HG02943 (cell line): ENCODE measurements around the gene ST8SIA4.
"Not testable (repeated sequence)": the region's sequence is repeated elsewhere in the genome, so short reads cannot be mapped to it uniquely, and the experiment has no call there.

Source experiments
- ATAC-seq: cut with Tn5 transposase; IDR thresholded peaks from one replicate; pipeline ENCODE4 v1.9.1; 2021; ENCODE audit warnings: mild to moderate bottlenecking, low read depth, moderate library complexity; ENCODE audit not compliant: unreplicated experiment

The ST8SIA4 gene

DNA sequence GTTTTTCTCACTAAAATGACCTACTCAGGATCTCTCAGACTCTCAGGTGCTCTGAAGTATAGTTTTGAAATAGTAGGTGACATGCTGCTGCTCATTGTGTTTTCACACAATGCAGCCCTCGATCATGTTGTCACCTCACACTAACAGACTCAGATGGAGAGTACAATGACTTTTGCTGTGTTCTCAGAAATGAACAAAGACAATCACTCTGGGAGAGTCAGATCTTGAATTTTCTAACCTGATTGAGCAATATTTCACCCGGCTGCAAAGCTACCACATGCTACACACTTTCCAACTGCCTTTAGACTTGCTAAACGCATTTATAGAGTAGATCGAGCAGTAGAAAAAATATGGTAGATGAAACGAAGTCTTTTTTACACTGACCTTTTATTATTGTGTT is 113.4 kb downstream of the ST8SIA4 start:
- no peak for ATAC-seq

DNA sequence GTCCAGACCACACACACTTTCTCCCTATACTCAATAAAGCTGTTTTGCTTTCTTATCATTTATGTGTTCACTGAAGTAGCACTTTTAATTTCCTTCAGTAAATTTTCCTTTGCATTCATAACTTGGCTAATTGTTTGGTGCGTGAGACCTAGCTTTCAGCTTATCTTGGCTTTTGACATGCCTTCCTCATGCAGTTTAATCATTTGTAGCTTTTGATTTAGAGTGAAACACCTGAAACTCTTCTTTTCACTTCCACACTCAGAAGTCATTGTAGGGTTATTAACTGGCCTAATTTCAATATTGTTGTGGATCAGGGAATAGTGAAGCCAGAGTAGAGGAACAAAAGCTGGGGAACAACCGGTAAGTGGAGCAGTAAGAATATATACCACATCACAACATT is 114.7 kb downstream of the ST8SIA4 start:
- ATAC-seq: no peak

DNA sequence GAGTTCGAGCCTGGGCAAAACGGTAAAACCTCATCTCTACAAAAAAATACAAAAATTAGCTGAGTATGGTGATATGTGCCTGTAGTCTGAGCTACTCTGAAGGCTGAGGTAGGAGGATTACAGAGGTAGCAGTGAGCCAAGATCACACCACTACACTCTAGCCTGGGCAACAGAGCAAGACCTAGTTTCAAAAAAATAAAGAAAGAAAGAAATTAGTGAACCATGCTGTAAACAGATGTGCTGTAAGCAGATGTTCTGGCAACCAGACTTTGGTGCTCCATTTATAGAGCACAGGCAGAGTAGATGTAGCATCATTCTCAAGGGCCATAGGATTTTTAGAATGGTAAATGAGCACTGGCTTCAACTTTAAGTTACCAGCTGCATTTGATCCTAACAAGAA is 115.4 kb downstream of the ST8SIA4 start:
- ATAC-seq: peak; percentile 67

DNA sequence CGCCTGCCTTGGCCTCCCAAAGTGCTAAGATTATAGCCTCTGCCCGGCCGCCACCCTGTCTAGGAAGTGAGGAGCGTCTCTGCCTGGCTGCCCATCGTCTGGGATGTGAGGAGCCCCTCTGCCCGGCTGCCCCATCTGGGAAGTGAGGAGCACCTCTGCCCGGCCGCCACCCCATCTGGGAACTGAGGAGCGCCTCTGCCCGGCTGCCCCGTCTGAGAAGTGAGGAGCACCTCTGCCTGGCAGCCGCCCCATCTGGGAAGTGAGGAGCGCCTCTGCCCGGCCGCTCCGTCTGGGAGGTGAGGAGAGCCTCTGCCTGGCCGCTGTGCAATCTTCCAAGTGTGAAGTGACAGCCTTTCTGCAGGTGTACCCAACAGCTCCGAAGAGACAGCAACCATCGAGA is 117.5 kb downstream of the ST8SIA4 start:
- ATAC-seq: not testable (repeated sequence)

DNA sequence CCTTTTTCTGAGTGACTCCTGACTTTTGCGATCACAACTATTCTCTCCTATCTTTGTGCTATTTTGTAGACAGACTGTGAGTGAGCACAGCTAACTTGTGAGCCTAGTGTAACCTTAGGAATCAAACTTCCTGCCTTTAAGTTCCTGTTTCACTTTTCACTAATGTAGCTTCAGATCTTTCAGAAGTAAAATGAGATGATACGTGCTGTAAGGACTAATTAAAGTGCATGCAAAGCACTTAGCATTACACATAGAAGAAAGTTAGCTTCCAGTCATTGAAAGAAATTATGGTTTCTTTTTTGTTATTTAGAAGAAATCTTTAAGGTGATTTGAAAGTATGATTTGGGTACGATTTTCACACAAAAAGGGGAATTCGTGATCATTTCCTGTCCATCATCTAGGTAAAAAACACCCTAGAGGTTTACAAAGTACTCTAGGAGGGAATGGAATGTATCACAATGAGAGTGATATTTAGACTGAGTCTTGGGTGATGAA is 122.7 kb downstream of the ST8SIA4 start:
- peak; percentile 69 for ATAC-seq

DNA sequence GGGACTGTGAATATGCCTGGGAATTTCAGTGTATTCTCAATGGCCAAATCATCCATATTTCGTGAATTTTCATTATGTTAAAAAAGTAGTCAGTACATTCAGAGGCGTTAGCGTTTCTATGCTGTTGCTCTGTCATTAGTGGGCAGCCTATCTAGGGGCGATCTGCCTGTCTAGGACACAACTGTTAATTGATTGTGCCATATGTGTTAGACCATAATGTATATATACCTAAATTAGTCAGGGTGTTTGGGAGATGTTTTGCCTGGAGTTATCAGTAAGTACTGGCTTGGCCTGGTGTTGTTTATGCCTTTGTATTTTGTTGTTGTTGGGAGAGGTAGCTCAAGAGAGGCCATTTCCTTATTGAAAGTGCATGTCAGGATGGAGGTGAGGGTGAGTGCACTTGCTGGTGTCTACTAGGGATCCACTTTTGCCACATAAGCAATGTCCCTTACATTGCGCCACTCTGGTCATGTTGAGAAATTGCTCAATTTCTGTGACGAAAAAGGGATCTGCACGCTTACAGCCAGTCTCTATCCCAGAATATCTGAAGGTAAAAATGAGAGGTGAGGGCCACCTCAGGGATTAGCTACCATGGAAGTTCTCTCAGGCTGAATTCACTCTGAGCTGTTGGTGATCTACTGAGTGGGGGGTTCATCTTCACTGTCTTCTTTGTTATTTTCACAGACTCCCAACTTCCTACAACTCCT is 123.3 kb downstream of the ST8SIA4 start:
- peak; percentile 34 for ATAC-seq

DNA sequence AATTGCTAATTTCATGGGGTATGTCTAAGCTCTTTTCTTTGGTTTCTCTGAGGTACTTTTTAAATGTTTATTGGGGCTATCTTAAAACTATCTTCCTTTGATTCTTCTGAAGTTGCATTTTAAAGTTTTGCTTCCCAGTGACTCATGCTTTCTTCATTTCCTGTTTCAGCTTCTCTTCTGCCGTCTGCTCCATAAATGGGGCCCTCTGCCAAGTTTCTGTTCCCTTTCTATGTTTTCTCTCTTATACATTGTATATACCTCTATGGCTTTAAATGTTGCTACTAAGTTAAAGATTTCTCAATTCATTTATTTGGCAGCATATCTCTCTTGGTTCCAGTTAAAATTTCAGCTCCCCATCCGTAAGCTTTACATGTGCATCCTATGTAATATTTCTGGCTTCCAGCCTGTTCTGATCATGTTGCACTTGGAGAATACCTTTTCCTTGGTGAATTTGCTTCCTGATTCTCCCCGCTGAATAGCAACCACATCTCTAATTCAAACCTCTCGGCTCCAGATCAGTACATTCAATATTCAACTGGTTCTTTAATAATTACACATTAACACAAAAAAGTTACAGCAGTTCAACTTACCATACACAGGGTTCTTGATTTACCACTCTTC is 125.3 kb downstream of the ST8SIA4 start:
- peak; percentile 63 for ATAC-seq

DNA sequence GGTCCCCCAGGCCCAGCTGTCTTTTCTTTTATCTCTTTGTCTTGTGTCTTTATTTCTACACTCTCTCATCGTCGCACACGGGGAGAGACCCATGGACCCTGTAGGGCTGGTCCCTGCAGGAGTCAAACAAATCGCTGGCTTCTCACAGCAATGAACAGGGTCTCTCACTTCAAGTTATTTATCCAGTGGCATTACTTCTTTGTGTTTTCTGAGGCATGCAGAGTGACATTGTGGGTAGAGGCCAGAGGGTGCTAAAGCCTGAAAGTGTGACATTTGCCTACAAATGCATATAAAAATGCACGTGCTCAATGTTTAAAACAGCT is 127.6 kb downstream of the ST8SIA4 start:
- no peak for ATAC-seq

DNA sequence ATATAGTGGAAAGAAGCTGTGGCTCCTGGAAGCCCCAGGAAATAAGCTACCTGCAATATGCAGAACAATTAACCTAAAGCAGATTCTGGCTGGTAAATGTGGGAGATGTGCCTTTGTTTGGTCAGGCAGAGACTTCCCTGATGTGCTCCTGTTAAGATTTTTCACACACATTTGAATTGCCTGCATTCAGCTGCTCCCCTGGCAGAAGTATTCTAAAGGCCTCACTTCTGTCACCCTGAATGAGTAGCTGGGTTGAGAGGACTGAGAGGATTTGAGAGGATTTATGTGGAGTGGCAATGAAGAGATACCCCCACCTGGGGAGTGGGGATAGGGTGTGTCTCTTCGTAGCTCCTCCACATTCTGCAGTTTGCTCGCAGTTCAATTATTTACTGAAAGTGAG is 130.5 kb downstream of the ST8SIA4 start:
- no peak for ATAC-seq

DNA sequence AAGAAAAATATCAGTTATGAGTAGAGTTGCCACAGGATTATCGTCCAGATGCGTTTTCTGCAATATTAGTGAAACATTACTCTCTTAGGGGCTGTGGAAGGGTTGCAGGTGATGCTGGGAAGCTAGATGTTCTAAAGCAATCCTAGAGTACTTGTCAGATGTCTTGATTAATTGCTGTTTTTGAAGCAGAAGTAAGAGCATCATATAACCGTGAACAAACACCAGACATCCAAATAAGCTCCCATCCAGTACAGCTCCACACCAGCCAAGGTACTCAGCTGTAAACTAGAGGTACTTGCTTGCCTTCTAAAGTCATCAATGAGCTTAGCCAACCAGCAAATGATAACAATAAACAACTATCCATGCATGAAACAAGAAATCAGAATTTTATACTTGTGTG is 131.1 kb downstream of the ST8SIA4 start:
- ATAC-seq: no peak

DNA sequence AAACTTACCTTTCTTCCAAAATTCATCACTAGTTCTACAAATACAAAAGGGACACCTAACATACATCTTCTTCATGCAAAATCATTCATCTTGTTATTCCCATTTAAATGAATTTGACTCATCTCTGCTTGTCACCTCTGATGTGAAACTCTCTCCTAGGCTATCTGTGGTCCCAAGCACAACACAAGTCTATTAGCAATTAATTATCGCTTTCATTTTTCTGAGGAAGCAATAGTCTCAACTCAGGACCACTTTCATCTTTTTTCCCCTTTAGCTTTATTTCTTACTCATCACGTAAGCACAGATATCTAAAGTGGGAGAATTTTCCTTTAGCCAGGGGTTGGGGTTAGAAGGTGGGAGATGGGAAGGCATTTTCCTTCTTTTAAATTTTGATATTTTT is 131.9 kb downstream of the ST8SIA4 start:
- ATAC-seq: no peak

DNA sequence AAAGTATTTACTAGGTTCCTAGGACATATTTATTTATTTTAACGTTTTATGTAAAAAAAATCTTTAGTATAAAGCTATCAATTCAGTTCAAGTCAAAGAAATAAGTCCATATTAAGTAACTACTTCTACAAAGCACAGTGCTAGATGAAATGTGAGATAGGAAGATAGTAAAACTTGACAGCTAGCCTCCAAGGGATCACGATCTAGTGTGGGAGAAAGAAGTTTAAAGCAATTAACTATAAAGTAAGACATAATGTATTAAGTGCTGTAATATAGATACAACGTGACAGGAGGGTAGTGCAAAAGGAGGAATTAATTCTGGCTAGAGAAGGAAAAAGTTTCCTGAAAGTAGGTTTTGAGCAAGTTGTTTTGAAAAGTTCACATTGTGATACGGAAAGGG is 134.9 kb downstream of the ST8SIA4 start:
- ATAC-seq: no peak

DNA sequence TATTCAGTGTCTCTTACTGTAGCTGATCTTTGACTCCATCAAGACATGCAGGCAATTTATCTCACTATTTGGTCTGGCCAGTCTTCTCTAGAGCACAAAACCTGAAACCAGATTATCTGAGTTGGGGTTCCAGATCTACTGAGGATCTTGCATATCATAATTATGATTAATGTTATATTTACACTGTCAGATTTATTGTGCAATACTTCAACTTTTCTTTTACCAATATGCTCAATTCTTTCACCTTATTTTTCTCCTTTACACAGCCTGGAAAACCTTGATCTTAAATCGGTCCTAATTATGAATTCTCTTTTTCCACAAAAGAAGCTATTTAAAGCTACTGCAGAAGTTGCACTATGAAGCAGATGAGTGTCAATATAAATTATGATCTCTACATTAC is 140.1 kb downstream of the ST8SIA4 start:
- ATAC-seq: no peak

DNA sequence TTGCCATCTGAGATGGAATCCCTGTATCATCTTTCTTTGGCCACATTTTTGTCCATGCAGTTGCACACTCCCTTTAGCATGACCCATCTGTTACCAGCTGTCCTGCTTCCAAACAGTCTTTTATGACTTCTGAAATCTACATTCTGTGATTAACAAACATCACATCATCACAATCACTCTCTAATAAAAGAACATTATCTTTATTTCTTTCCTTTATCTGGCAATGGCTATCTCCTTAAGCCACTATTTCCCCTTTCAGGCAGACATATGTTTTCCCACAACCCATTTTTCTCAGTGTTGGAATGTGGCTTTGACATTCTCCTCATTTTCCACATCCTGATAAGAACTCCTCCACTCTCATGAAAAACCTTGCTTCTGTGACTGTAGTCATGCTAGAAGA is 141.0 kb downstream of the ST8SIA4 start:
- no peak for ATAC-seq

DNA sequence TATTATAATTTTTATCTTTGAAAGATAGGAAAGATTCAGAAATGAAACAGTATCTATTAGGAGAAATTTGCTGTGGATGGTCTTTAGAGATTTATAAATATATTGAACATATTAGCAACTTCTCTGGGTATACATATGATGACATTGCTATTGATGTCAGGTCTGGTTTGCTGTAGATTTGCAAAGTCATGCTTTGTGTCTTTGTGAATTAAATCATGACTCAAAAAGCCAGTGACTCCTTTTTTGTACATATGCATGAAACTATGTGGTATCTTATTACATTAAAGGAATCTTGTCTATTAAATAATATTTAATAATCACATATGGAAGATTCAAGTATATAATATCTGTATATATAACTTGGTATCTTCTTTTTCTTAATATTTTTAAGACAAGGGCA is 141.9 kb downstream of the ST8SIA4 start:
- ATAC-seq: no peak

DNA sequence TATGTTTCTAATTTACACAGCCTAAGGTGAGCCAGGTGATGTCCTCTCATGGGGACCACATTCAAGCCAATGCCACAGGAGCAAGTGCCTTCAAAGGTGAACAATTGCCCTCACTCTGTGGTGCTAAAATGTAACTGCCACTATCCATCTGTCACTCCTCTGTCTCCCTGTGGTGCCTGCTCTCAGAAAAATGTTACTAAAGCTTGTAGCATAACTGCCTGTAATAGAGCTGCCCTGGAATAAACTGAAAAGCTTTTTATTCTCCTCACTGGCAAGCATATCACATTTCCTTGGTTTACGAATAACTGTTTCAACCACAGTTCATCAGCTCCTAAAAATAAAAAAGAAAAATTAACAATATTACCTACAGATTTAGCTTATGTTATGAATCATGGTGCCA is 142.4 kb downstream of the ST8SIA4 start:
- no peak for ATAC-seq

DNA sequence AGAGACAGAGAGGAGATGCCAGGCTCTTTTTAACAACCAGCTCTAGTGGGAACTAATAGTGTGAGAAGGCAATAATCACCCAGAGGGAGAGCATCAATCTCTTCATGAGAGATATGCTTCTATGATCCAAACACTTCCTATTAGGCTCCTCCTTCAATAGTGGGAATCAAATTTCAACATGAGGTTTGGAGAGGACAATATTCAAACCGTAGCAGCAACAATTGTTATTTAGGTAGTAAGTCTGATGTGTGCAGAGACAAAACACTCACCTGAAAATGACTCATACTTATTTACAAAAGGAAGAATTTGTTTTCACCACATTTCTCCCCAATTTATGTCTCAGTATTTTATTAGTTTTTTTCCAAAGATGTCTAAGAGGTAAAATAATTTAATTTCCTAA is 144.3 kb downstream of the ST8SIA4 start:
- ATAC-seq: no peak

DNA sequence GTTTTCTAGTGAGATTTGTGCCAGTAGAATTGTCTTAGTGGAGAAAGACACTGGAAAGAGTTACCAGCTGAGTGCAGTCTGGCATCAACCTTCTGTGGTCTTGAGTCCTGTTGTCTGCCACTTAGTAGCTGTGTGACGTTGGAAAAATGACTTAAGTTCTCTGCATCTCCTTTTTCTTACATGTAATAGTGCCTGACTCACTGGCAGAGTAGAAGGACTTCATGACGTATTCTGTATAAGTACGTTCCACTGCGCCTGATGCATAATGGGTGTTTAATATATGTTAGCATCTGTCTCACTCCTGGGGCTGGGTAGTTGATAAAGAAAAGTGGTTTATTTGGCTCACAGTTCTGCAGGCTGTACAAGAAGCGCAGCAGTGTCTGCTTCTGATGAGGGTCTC is 144.8 kb downstream of the ST8SIA4 start:
- no peak for ATAC-seq

DNA sequence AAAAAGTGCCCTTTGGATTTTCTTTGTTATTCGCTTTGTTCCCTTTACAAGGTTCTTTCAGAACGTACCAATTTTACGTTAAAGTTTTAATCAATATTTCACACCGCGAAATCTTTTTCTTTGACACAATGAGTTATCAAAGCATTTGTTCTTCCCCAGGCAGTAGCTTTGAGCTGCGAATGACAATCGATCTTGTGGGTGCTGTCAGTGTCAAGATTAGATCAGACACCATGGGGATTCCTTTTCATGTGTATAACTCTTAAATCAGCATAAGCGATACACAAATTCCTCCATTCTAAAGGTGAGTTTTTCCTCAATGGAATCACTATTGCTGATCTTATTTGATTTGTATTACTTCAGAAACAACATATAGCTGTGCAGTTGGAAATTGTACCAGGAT is 145.5 kb downstream of the ST8SIA4 start:
- ATAC-seq: no peak
